ENCODE data around the gene CIPC.

CIPC gene

DNA sequence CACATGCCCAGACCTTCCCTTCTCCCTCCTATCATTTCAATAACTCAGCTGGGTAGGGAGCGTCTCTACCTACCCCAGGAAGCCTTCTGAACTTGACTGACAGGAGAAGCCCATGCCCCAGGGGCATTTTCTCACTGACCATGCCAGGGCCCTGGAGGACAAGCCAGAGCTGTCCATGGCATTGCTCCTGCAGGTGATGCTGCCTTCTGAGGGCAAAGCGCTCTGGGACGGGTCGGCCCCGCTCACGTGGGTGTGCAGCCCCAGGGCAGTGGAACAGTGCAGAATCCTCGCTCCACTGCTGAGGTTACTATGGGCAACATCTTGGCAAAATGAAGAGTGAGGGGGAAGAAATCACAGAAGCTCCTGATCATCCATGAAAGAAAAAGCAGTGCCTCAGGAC, 28.5 kb upstream of the CIPC start:
- no peak for DNase-seq (ENCODE audit: low read depth in 2 of 2)

DNA sequence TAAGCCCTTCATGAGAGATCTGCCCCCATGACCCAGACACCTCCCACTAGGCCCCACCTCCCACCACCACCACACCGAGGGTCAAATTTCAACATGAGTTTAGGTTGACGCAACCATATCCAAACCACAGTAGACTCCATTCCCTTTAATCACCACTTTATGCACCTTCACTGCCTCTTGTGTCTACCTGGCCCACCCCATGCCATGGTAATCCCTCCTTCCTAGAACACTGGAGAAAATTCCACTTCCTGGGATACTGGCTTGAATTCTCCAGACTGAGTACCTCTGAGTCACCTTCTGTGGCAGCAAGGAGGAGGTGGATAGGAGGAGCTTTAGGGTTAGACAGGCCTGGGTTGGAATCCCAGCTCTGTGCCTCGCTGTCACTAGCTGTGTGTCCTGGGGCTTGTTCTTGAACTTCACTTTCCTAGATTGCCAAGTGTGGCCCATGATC, 26.1 kb upstream of the CIPC start:
- no peak for DNase-seq (ENCODE audit: low read depth in 2 of 2)

DNA sequence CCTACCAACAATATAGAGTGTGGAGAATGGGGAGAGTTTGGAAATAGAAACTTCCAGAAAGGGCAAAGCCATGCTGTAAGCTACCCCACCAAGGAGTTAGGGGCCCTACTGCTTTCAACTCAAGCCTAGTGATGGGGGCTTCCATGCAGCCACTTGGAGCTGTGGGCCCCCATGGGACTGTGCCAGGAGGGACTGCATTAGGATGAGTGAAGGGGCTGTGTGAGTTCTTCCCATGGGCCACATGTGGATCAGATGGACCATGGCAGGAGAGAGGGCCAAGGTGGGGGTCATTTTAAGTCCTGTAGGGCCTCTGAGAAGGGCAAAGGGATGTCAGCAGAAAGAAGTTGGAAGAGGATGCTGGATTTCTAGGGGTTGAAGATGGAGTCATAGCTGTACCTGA, 23.1 kb upstream of the CIPC start:
- no peak for DNase-seq (ENCODE audit: low read depth in 2 of 2)

DNA sequence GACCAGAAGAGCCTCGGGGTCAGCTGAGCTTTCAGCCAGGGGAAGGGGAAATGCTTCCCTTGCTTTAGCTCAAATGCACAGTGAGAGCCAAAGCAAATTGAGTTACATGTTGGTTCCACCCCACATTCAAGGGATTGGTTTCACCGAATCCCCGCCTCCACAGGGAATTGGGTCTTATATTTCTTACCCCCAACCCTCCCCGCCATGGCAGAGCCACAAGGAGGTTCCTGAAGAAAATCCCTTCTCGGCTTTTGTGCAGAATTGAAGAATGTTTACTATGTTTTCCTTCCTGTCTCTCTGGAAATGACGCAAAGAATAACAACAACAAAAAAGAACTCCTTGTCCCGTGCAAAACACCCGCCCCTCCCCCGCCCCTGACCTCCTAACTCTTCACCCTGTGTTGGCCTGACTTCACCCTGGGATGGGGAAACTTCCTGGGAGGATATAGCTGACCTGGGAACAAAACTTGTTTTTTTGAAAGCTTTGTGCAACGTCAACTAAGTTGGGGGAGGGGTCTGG, 21.9 kb upstream of the CIPC start:
- DNase-seq (ENCODE audit: low read depth in 2 of 2), result no peak

DNA sequence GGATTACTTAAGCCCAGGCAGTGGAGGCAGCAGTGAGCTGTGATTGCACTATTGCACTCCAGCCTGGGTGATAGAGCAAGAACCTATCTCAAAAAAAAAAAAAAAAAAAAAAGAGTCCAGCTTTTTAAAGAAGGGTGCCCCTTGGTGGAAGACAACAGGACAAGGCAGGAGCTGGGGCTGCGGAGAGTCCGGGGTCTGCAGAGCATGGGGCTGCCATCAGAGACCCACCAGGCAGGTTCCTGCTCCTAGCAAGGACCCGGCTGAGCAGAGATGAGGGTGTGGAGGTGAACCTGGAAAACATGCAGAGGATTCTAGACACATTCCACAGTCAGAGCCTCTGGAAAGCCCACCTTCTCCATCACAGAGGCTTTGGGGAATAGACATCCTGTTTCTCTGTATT, 21.0 kb upstream of the CIPC start:
- no peak for DNase-seq (ENCODE audit: low read depth in 2 of 2)

DNA sequence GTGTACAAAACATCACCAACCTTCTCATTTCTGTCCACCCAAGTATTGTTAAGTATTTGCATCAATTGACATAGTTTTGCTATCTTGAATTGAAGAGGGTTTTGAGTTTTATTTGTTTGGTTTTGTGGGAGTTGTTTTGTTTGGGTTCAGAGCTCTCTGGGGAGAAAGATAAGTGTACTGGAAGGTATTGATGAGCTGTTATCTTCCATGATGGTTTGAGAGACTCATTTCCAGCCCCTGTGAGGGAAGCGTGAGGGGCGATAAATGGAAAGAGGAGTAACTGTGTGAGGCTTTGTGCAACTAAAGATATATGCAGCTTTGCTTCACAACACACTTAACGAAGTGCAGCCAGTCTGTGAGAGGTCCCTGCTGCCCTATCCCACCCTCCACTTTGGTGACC, 15.7 kb upstream of the CIPC start:
- DNase-seq (ENCODE audit: low read depth in 2 of 2), result no peak

DNA sequence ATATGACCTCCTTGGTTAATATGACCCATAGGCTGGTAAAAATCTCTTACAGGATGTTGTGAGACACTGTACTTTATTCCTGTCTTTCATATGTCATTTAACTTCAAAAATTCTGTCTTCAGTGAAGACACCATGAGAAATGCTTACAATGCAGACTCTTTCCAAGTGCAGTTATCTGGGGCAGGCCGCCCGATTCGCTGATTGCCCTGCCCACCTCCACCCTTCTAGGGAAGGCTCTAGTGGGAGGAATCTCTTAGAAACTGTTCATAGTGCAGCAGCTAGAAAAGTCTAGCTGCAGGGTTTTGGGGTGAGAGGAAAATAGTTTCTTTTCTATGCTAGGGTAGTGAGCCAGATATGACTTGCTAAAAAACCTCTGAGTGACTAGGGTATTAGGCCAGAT, 15.0 kb upstream of the CIPC start:
- DNase-seq (ENCODE audit: low read depth in 2 of 2), result no peak

DNA sequence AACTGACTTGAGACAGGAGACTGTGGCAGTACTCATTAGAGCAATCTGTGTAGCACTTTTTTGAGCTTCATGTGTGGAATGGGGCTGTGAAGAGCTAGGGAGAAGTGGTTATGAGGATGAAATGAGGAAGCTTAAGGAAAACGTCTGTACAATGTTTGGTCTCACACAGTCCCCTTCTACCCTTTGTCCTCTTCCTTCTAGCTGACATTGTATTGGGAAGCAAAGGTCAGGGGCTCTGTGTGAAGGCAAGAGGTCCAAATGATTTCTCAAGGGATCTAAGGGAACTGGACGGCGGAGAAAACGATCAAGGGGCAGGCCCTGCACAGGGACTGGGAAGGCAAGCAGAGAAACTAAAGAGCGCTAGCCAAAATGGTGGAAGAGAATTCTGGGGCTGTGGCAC, 13.1 kb upstream of the CIPC start:
- no peak for DNase-seq (ENCODE audit: low read depth in 2 of 2)

DNA sequence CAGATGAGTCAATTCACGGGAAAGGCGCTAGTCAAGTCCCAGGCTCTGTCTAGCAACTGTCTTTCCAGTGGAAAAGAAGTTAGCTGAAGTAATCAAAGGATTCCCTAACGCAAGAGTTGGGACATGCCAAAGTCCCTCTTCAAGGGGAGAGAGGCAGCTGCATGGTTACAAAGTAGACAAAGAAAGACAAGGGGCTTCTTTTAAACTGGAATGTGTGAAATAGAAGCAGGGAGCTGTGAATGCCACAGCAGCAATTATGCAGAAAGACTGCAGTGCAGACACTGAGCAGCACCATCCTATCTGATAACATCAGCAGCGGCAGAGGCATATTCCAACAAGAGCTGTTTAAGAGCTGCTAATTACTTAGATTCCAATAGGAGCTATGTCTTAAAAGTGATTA, 12.5 kb upstream of the CIPC start:
- DNase-seq (ENCODE audit: low read depth in 2 of 2), result no peak

DNA sequence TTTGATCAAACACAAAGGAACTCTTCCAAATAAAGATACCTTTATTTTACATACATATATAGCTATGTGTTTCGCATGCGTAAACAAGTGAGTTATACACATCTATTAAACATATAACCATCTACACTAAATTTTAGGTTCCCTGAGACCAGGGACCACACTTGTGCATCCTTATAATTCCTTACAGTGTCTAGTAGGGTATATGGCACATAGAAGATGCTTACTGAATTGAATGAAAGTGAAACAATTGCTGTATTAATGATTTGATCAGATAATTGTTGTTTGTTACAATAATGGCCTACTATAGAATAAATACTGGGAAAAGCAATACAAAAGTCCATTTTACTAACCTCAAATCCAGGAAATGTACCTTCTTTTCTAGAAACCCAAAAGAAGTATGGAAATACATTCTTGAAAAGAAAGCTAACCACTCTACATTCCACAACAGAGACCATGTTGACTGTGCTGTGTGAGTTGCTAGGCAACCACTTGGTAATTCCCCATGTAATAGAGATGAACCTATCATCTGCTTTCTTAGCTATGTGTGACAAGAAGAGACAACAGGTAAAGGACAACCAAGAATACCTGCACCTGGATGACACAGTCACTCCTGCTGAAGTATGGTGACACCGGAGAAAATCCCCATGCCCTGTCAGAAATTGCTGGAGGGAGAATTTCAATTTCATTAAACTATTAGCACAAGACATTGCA, 11.9 kb upstream of the CIPC start:
- DNase-seq (ENCODE audit: low read depth in 2 of 2), result no peak

DNA sequence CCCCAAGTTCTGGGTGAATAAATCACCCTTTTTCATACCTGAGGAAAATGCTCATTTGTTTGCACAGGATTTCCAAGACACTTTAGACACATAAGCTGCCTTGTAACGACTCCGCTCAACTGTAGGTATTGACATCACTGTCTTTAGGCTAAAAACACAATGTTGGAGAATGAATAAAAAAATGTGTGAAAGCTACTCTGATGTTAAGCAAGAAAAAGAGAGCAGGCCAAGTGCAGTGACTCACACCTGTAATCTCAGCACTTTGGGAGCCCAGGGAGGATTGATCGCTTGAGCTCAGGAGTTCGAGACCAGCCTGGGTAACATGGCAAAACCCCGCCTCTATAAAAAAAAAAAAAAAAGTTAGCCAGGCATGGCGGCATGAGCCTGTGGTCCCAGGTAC, 11.1 kb upstream of the CIPC start:
- DNase-seq (ENCODE audit: low read depth in 2 of 2), result no peak

DNA sequence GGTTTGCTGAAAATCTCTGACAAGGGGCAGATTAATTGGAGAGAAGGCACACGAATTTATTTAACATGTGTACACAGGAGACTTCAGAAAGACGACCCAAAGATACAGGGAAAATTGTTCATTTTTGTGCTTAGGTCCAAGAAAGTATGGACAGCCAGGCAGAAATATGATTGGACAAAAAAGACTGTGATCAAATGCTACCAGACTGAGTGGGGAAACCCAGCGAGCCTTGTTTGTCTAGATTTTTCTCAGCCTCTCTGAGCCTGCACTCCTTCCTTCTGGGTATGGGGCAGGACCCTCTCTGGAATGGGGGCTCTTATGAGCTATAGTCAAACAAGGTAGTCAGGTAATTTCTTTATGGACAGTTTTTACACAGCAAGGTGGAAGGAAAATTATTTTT, 10.4 kb upstream of the CIPC start:
- DNase-seq (ENCODE audit: low read depth in 2 of 2), result no peak

DNA sequence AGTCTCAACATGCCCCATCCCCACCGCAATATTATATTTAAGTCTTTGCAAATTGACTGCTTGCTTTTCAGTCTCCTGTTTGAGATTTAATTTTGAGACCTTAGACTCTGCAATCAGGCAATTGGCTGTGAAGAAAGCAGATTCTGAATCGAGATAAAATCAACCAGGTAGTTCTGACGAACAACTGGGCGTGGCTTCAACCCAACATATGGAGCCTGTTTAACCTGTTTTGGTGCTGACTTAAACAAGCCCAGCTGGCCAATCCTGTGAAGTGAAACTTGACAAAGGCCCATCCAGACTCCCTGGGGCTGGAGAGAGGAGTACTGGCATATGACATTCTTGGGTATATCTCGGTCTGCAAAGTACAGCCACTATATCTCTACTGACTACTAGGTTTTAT, 9.8 kb upstream of the CIPC start:
- DNase-seq (ENCODE audit: low read depth in 2 of 2), result no peak

DNA sequence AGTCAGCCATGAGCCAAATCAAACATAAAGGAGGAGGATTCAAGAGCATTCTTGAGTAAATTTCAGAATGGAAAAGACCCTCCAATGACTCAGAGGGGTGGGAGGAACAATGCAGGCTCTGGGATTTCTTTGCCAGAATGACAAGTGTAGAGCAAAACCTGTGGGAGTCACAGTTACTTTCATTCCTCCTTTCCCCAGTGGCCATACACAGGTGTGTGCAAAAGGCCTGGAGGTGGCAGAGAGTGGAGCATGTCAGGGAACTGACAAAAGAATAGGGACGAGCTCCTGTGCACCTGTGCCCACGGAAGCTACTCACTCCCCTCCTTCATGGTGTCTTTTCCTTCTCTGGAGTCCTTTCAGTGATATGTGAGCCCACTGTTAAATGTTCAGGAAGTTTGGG, 9.4 kb upstream of the CIPC start:
- DNase-seq (ENCODE audit: low read depth in 2 of 2), result no peak

DNA sequence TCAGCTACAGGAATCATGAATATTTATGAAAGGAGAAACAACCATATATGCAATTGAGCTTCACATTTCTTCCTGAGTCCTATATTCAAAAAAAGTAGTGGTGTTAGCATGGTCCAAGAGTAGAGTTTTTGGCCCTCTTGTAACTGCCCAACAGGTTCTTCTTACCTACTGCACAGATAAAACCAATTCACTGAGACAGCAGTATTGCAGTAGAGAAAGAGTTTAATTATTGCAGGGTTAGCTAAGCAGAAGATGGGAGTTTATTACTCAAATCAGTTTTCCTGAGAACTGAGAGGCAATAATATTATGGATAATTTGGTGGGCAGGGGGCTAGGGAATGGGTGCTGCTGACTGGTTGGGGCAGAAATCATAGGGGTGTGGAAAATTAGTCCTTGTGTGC, 6.5 kb upstream of the CIPC start:
- DNase-seq (ENCODE audit: low read depth in 2 of 2), result no peak

DNA sequence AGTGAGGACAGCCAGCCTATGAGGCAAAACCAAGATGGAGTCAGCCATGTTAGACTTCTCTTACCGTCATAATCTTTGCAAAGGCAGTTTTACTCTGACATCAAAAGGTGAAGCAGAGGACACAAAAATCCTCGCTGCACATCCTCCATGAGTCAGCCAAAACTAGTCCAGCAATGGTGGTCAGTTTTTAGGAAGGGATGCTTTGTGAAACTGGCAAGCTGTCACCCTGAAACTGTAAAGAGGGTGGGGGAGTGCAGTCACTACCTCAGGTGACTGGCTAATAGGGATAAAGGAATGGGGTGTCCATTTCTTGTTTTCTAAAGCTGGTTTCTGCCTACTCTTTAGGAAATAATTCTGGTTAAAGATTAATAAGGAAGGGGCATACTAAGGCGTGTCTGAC, 5.4 kb upstream of the CIPC start:
- no peak for DNase-seq (ENCODE audit: low read depth in 2 of 2)

DNA sequence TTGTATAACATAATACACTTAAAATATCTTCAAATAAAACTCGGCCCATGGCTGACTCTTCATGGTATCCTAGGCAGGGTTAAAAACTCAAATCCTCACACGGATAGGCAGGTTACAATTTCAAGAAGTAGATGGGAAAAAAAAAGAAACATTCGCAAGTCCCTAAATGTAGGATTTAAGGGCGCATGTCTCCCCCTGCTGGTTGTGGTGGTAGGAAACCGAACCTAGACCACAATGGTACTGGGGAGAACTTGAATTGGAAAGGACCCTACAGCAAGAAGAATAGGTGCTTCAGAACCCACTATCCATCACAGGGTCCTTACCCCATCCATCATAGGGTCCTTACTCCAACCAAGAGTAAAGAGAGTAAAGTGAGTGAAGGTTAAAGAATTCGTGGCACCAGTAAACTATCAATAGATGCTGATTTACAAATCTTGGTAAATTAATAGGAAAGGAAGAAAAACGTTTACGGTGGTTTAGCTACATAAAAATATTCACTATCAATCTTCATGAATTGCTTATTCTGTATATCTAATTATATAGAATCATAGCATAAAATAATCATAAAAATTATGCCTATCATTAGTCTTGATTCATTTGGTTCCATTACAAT, 3.3 kb upstream of the CIPC start:
- peak; percentile 52 to 67 for DNase-seq (ENCODE audit: low read depth in 2 of 2)

DNA sequence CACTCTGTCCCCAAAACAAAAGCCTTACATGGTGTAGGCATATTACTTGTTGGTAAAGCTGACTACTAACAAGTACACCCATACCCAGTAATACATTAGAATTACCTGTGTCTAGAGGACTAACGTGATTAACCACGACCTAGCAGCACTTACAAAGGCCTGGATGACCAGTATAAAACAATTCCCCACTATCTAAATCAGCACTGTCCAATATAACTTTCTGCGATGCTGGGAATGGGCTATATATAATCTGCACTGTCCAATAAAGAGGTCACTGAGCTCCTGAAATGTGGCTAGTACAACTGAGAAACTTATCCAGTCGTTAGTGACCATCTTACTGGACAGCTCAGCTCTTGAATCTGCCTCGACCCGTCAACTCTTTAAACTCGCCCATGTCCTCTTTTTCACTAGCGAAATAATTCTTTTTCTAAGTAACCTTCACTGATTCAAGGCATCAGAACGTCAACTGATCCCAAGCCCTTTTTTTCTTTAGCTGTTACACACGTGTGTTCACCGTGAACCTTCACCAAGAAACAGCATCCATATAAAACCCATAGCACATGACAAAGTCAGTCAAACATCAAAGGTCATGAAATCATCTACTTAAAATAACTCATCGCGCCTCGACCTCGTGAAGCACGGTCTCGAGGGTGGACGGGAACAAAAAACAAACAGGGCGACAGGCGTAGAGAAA, 905 bp upstream of the CIPC start:
- no peak for DNase-seq (ENCODE audit: low read depth in 2 of 2)

DNA sequence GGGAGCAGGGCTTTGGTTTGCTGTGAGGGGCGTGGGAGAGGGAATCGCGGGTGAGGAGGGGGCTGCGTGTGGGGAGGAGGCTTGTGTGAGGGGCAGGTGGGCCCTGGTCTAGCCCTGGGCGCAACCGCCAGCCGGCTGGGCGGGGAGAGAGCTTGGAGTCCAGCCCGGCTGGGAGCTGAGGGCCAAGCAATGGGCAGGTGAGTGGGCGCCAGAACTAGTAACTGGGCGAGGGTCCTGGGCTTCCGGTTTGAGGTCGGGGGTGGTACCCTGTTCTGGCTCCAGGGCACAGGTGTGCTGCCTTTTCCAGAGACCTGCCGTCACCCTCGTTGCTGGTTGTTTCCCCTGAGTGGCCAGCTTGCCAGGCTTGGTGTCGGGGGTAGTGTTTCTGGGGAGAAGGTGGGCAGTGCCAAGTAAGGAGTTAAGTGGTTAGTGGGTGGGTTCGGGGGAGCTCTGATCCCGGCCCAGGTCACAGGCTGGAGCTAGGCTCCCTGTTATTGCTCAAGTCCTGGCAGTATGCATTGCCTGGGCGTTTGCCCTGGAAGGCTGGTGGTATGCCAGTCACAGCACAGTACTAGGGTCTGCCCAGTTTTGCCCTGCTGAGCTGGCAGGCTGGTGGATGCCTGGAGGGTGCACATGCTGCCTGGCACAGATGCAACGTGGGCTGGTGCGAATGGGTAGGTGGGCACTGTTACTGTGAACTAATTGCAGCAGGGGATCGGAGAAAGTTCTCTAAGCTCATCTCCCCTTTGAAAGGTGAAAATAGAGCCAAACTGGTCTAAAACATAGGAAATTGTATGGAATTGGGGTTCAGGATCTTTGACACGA, 683 bp downstream of the CIPC start:
- peak in 1 of 2 donors; percentile 6 for DNase-seq (ENCODE audit: low read depth in 2 of 2)

DNA sequence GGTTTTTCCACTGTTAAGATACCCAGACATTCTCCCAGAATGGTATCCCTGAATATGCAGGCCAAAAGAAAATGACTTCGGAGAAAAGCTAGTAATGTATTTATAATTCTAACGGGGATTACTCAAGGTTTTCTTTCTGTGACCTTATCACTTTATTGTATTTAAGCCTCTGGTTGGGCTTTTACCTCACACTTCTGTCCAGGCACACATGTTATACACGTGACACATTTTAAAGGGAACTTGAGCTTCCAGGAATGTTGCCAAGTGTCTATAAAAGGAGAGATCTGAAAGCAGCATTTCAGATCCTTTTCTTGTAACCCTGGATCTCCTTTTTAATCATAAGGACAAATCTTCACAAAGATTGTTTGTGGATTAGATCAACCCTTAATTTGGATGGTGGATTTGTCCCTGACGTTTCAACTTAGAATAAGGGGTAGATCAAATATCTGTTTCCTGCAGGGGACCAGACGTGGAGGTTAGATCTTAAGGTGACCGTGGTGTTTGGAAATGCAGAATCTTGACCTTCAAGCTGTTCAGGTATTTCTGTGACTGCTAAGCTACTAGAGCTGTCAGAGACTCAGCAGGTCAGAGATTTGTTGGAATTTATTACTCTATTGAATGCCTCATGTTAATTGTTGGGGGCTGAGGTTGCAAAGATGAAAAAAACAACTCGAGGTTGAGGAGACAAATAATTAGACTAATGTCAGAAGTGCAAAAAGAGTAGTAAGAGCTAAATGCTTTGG, 1.5 kb downstream of the CIPC start:
- DNase-seq (ENCODE audit: low read depth in 2 of 2), result no peak

DNA sequence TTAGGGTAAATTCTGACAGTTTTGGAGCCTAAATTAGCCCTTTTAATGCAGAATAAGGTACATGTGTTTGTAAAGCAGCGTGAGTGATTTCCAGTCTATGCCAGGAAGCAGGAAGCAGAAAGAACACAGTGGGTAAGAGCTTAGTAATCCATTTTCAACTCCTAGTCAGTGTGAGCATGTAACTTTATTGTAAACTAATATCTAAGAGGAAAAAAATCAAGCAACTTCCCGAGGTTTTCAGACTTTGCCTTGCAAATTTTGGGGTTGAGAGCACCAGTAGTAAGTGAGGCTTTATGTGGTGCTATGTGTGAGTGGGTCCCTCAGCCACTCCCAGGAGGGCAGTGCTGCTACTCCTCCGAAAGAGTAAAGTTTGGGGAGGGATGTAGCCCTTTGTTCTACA, 2.9 kb downstream of the CIPC start:
- no peak for DNase-seq (ENCODE audit: low read depth in 2 of 2)

DNA sequence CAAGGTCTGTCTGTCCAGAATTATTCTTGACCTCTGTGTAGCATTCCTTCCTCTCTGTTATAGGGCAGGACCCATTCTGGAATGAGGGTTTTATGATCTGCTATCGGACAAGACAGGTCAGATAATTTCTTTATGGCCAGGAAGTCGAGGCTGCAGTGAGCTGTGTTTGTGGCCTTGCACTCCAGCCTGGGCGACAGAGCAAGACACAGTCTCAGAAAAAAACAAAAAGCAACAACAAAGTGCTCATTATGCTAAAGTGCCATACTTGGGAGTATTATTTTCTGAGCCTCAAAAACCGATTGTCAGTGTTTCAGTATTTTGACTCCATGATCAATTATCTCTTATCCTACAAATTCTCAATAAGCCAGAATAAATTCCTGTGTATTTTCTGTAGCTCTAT, 4.1 kb downstream of the CIPC start:
- DNase-seq (ENCODE audit: low read depth in 2 of 2), result no peak
